ENCODE data around the gene PPARA.

PPARA gene

DNA sequence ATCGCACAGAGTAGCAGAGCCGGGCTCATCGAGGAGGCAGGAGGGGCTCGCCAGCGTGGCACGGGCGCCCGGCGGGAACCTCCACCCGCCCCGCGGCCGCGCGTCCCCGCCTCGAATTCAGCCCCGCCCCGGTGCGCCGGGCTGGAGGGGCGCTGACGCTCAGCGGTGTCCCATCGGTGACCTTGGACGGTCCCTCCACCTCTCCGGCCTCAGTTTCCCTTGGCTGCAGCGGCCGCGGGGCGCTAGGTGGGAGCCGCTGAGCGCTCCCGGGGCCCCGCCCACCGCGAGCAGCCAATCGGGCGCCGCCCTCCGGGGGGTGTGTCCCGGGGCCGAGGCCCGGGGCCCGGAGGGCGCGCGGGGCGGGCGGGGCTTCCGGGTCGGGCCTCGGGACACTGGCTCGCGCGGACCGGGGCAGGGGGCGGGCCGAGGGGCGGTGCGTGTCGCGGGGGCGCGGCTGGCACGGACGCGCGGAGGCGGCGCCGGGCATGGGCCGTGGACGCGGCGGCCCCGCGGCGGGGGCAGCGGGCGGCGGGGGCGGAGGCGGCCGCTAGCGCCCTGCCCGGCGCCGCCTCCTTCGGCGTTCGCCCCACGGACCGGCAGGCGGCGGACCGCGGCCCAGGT is at the start of gene PPARA:
Gene PPARA (plus strand): TSS at position 493 of the 621 bp plus-strand sequence. CDS start 47,858 bp downstream, outside the sequence.
- peaks cover 0 to 27% (median 15%) of the 10 kb centered on the region in 11 experiments; a peak in 10 of 22 replicates for H4K20me1 ChIP-seq
- no peak for TF ChIP-seq Cebpa-rat (IDR thresholded peaks at IDR 0.05)
- H3K9me3 ChIP-seq (replicated peaks in 1 of 11) = no peaks in the 10 kb centered on the region
- peaks cover 15 to 56% (median 50%) of the 10 kb centered on the region in 10 experiments for H3K4me1 ChIP-seq
- peaks cover 13 to 28% (median 20%) of the 10 kb centered on the region in 11 experiments; a peak in 19 of 22 replicates for H3K36me3 ChIP-seq
- H3K27ac ChIP-seq = peak within 1 kb of the TSS; percentile 69 to 86 (median 79)
- peaks cover 0 to 17% (median 0%) of the 10 kb centered on the region in 11 experiments; a peak in 4 of 22 replicates for H3K27me3 ChIP-seq
- H3K9ac ChIP-seq = peak within 1 kb of the TSS; percentile 84 to 93 (median 88)
- peak within 1 kb of the TSS; percentile 97 to 100 (median 99) for H3K4me2 ChIP-seq
- H3K4me3 ChIP-seq = peak within 1 kb of the TSS; percentile 70 to 96 (median 91)

DNA sequence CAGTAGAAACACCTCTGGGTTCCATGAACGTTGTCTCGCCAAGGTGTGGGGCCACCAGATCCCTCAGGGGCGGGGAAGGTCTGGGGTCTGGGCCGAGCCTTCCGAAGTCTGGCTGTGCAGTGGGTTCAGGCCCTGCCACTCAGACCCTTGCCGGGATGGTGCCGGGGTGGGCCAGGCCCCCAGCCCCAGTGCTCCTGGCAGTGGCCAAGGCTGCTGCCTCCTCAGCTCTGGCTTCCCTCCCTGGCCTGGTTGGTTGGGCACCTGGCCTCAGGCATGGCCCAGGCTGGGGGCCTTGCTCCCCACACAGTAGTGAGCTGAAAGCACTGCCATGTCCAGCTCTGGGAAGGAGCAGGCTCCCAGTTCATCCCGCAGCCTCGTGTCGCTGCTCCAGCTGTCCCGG is 48.2 kb upstream of the PPARA start:
- Histone ChIP-seq H4K20me1 (peaks cover 26 to 90% (median 39%) of the 10 kb centered on the region in 11 experiments; a peak in 21 of 22 replicates), H3K4me2 (no peak overlapping the region), H3K4me3 (no peak overlapping the region), H3K27me3 (peaks cover 0 to 17% (median 0%) of the 10 kb centered on the region in 11 experiments; a peak in 7 of 22 replicates), H3K27ac (no peak overlapping the region), H3K4me1 (peaks cover 0 to 63% (median 39%) of the 10 kb centered on the region in 10 experiments; a peak in 17 of 20 replicates), H3K9ac (no peak overlapping the region), H3K36me3 (peaks cover 0 to 68% (median 7%) of the 10 kb centered on the region in 11 experiments; a peak in 11 of 22 replicates), H3K9me3 (replicated peaks in 1 of 11) (no peaks in the 10 kb centered on the region)
- no peak for TF ChIP-seq Cebpa-rat (IDR thresholded peaks at IDR 0.05)

DNA sequence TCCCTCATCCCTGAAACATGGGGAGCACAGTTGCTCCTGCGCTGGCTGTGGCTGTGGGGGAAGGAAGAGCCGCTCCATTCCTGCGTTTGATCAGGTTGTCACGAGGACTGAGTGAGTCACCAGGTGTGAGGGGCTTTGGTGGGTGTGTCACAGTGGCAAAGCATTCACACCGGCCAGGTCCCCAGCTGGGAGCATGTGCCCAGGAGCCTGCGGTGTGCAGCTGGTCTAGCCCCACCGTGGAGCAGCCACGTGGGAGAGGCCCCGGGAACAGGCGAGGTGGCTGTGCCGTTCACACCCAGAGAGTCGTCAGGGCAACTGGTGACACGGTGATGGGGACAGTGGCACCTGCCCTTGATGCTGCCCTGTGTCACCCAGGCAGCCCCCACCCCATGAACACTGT is 47.6 kb upstream of the PPARA start:
- Histone ChIP-seq H3K4me1 (peaks cover 0 to 57% (median 33%) of the 10 kb centered on the region in 10 experiments; a peak in 17 of 20 replicates), H3K4me2 (no peak overlapping the region), H3K9me3 (replicated peaks in 1 of 11) (no peaks in the 10 kb centered on the region), H3K4me3 (no peak overlapping the region), H3K27me3 (peaks cover 0 to 14% (median 0%) of the 10 kb centered on the region in 11 experiments; a peak in 7 of 22 replicates), H3K27ac (no peak overlapping the region), H3K9ac (no peak overlapping the region), H3K36me3 (peaks cover 0 to 71% (median 7%) of the 10 kb centered on the region in 11 experiments; a peak in 11 of 22 replicates), H4K20me1 (peaks cover 20 to 89% (median 33%) of the 10 kb centered on the region in 11 experiments; a peak in 20 of 22 replicates)
- no peak for TF ChIP-seq Cebpa-rat (IDR thresholded peaks at IDR 0.05)

DNA sequence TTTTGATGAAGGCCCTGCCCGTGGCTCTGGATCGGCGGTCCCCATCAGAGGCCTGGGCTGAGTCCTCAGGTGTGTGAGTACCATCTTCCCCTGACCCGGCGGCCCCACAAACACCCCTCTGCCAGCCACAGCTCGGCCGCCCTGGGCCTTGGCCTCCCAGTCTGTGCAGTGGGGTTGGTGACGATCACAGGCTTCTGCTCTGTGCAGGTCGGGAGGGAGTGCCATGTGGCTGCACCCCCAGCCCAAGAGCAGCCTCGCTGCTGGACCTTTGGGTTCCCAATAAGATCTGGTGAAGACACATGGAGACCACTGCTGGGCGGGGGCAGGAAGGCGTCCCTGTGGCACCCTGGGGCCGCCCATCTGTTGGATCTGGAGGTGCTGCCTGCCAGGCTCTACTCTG is 47.1 kb upstream of the PPARA start:
- H3K36me3 ChIP-seq = peaks cover 0 to 68% (median 7%) of the 10 kb centered on the region in 11 experiments; a peak in 11 of 22 replicates
- no peak for TF ChIP-seq Cebpa-rat (IDR thresholded peaks at IDR 0.05)

DNA sequence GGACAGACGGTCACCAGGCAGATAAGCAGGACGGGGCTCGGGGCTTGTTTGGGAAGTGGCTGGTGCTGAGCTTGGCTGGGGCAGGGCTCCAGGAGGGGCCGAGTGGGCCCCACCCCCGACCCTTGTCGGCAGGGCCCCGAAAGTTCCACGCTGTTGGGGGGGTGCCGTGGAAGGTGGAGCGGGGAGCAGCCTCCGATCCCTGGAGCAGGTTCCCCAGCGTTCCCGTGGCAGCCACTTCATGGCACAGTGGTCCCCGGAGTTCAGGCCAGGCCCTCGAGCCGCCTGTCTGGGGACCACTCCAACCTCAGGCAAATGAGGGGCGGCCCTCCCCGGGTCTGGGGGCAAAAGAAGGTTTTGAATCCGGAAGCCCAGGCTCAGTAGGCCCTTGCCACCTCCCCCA is 46.7 kb upstream of the PPARA start:
- no peak for TF ChIP-seq Cebpa-rat (IDR thresholded peaks at IDR 0.05)
- Histone ChIP-seq H3K27me3 (peaks cover 0 to 9% (median 0%) of the 10 kb centered on the region in 11 experiments; a peak in 6 of 22 replicates), H3K9ac (no peak overlapping the region), H3K4me3 (no peak overlapping the region), H3K4me1 (peaks cover 0 to 53% (median 24%) of the 10 kb centered on the region in 10 experiments; a peak in 15 of 20 replicates), H3K36me3 (peaks cover 0 to 63% (median 7%) of the 10 kb centered on the region in 11 experiments; a peak in 12 of 22 replicates), H3K9me3 (replicated peaks in 1 of 11) (no peaks in the 10 kb centered on the region), H3K4me2 (no peak overlapping the region), H4K20me1 (peaks cover 11 to 89% (median 24%) of the 10 kb centered on the region in 11 experiments; a peak in 20 of 22 replicates), H3K27ac (no peak overlapping the region)

More for the DNA sequence above, 47.1 kb upstream of the PPARA start:
- Histone ChIP-seq H3K4me2 (no peak overlapping the region), H4K20me1 (peaks cover 15 to 89% (median 29%) of the 10 kb centered on the region in 11 experiments; a peak in 20 of 22 replicates), H3K9ac (no peak overlapping the region), H3K4me3 (no peak overlapping the region), H3K27ac (no peak overlapping the region), H3K27me3 (peaks cover 0 to 12% (median 0%) of the 10 kb centered on the region in 11 experiments; a peak in 6 of 22 replicates), H3K4me1 (peaks cover 0 to 53% (median 29%) of the 10 kb centered on the region in 10 experiments; a peak in 16 of 20 replicates), H3K9me3 (replicated peaks in 1 of 11) (no peaks in the 10 kb centered on the region)

DNA sequence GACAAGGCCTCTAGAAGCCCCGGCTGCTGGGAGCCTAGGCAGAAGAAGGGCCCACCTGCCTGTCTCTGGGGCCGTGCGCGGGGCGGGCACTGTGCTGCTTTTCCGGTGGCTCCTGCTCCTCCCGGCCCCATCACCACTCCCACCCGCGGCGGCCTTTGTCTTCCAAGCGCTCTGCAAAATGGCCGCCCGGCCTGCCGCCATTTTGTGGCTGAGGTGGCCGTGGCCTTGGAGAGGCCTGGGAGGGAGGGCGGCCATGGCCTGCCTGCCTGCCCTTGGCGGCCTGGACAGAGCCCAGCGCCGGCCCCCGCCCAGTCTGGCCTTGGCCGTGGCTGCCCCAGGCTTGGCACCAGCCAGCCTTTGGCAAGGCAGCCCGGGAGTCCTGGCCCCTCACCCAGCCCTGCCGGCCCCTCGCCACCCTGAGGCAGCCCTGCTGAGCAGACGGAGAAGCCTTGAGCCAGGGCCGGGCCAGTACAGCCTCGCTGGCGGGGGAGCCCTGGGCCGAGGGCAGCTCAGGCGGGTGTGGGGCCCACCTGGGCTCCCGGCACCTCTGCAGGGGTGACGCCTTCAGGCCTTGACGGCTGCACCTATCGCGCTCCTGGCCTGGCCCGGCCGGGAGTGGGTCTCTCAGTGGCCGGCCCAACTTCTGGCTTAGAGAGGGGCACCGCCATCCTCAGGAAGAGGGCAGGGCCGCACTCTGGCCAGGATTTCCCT is 46.0 kb upstream of the PPARA start:
- Histone ChIP-seq H3K9ac (0 out of 22 replicates have a peak overlapping the region, but pooled peaks of 1 of the 11 experiments have one; percentile 3), H3K9me3 (replicated peaks in 1 of 11) (no peaks in the 10 kb centered on the region), H4K20me1 (peaks cover 4 to 89% (median 18%) of the 10 kb centered on the region in 11 experiments; a peak in 19 of 22 replicates), H3K27me3 (peaks cover 0 to 3% (median 0%) of the 10 kb centered on the region in 11 experiments; a peak in 3 of 22 replicates), H3K36me3 (peaks cover 0 to 62% (median 4%) of the 10 kb centered on the region in 11 experiments; a peak in 12 of 22 replicates), H3K27ac (no peak overlapping the region), H3K4me2 (no peak overlapping the region), H3K4me1 (peaks cover 0 to 53% (median 17%) of the 10 kb centered on the region in 10 experiments; a peak in 14 of 20 replicates), H3K4me3 (no peak overlapping the region)
- TF ChIP-seq Cebpa-rat (IDR thresholded peaks at IDR 0.05) = no peak

DNA sequence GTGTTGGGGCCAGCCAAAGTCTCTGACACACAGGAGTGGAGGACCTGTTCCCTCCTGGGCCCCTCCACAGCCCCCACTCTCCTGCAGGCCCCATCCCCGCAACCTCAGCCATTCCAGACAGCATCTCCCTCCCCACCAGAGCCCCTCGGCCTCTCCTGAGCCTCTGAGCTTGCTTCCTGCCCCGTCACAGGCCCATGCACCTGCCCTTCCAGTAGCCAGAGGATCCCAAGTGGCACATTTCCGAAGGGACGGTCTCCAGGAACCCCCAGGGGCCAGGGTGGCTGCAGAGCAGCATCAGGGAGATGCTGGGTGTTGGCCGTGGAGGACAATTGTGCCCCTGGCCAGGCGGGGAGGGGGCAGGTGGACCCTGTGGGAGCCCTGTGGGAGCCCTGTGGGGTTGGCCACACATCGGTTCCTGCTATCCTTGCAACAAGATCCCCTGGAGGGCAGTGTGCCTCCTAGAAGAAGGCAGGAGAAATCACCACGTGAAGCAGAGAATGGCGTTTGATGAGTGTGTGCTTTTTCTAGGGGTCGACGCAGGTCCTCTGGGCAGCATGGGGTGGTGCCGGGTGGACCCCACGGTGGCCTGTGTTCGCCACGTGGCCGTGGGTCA is 45.3 kb upstream of the PPARA start:
- no peak overlapping the region for H3K4me2 ChIP-seq
- peaks cover 0 to 89% (median 13%) of the 10 kb centered on the region in 11 experiments; a peak in 17 of 22 replicates for H4K20me1 ChIP-seq
- H3K36me3 ChIP-seq = peaks cover 0 to 62% (median 4%) of the 10 kb centered on the region in 11 experiments; a peak in 11 of 22 replicates
- H3K4me3 ChIP-seq = no peak overlapping the region
- H3K27ac ChIP-seq = no peak overlapping the region
- no peak for TF ChIP-seq Cebpa-rat (IDR thresholded peaks at IDR 0.05)
- H3K9ac ChIP-seq = 0 out of 22 replicates have a peak overlapping the region, but pooled peaks of 1 of the 11 experiments have one; percentile 3
- H3K27me3 ChIP-seq = no peaks in the 10 kb centered on the region; a peak in 1 of 22 replicates
- no peaks in the 10 kb centered on the region for H3K9me3 ChIP-seq (replicated peaks in 1 of 11)
- peaks cover 0 to 52% (median 13%) of the 10 kb centered on the region in 10 experiments; a peak in 14 of 20 replicates for H3K4me1 ChIP-seq

Data from BLaER1 treated with 17β-estradiol and CSF1 and Interleukin-3, amounts not matched to agents 10 nM and 100 nM (cell line).